RWPE2 (cell line): ENCODE results near the gene PLXND1.

ENCODE experiments used
- ATAC-seq: fragments of 200-7000 bp; cut with Tn5 transposase; 3 replicates; pipeline ENCODE4 v1.9.1; 2021; ENCODE audit warnings: low read depth
- DNase-seq: peaks from one replicate; pipeline ENCODE4 v3.0.0-alpha.2; 2020; ENCODE audit warnings: low spot score
- H3K27ac ChIP-seq: fragments of 450-650 bp; 2 replicates; pipeline ENCODE4 v1.5.1; 2017; ENCODE audit warnings: mild to moderate bottlenecking; ENCODE audit not compliant: poor library complexity, severe bottlenecking
- H3K27me3 ChIP-seq: fragments of 250-450 bp; sonication (Bioruptor Pico); 2 replicates; pipeline ENCODE4 v1.5.1; 2021; ENCODE audit warnings: mild to moderate bottlenecking, moderate library complexity; ENCODE audit not compliant: insufficient read depth, poor library complexity, severe bottlenecking
- H3K36me3 ChIP-seq: fragments of 250-450 bp; sonication (Bioruptor Pico); 2 replicates; pipeline ENCODE4 v1.5.1; 2020; ENCODE audit warnings: low read depth, mild to moderate bottlenecking, moderate library complexity
- H3K4me1 ChIP-seq: fragments of 250-450 bp; sonication (Bioruptor Pico); 2 replicates; pipeline ENCODE4 v1.5.1; 2021; ENCODE audit warnings: mild to moderate bottlenecking, moderate library complexity; ENCODE audit not compliant: insufficient read depth, poor library complexity, severe bottlenecking
- H3K4me3 ChIP-seq: fragments of 250-450 bp; sonication (Bioruptor Pico); 2 replicates; pipeline ENCODE4 v1.5.1; 2021; ENCODE audit warnings: mild to moderate bottlenecking, moderate library complexity; ENCODE audit not compliant: severe bottlenecking
- H3K9me3 ChIP-seq: fragments of 250-450 bp; sonication (Bioruptor Pico); 2 replicates; pipeline ENCODE4 v1.5.1; 2021; ENCODE audit warnings: mild to moderate bottlenecking, moderate library complexity; ENCODE audit not compliant: severe bottlenecking
- TF ChIP-seq, protein P1 (sequence below): fragments of 450-650 bp; IDR thresholded peaks from one replicate; pipeline ENCODE4 v1.5.1; 2017; ENCODE audit warnings: mild to moderate bottlenecking, moderate library complexity; ENCODE audit not compliant: poor library complexity, severe bottlenecking

Gene PLXND1

DNA sequence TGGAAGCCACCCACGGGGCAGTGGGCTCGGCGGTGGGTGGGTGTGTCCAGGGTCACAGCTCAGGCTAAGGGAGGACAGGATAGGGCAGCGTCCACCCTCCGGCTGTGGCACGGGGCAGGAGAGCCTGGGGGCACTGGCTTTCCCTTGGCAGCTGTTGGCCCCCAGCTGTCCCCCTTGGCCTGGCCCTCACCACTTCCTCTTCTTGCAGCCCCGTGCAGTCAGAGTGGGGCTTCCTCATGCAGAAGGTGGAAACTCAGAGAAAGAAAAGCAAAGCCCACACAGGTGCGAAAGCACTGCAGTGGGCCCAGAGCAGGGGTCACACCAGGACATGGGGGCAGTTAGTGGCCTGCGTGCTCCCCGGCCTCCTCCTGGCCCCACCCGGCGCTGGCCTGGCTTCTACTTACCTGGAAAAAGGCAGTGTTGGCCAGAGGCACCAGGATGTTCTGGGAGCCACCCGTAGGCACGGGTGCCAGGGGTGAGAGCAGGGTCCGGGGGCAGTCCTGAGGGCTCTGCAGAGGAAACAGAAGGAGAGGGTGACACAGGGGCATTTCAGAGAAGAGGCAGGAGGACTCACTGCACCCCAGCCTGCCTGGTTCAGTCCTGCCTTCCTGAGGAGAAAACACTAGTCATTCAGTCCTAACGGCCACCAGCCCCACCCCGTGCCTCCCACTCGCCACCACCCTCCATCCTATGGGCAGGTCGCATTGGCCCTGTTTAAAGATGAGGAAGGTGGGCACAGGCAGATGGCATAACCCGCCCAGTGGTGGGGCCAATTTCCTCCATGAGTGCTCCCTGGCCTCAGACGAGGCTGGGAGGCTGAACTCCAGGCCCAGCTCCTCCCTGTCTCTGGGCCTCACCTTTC lies 28.3 kb downstream of the PLXND1 start:
- no peaks in the 10 kb centered on the region for H3K4me1 ChIP-seq
- no peak overlapping the region for H3K4me3 ChIP-seq
- no peaks in the 10 kb centered on the region for H3K36me3 ChIP-seq

DNA sequence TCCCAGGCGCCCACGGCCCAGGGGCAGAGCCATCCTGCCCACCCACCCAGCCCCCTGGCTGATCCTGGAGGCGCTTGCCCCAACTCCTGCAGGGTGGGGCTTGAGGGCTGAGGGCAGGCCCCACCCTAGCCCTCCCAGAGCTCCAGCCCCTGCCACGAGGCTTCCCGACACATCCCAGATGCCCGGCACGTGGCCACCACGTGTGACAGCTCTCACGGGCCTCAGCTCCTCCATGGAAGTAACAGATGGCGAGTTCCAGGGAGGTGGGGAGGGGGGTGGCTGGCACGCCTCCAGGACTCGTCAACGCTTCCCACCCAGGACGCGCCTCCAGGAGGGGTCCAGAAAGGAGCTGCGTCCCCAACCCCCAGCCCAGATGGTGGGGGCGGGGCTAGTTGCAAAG lies 29.1 kb downstream of the PLXND1 start:
- H3K27ac ChIP-seq, result no peak overlapping the region
- H3K36me3 ChIP-seq, result no peaks in the 10 kb centered on the region
- no peak overlapping the region for H3K4me3 ChIP-seq
- no peaks in the 10 kb centered on the region for H3K4me1 ChIP-seq
- no peaks in the 10 kb centered on the region for H3K9me3 ChIP-seq
- no peaks in the 10 kb centered on the region for H3K27me3 ChIP-seq
- DNase-seq, result no peak
- TF ChIP-seq, protein P1, sequence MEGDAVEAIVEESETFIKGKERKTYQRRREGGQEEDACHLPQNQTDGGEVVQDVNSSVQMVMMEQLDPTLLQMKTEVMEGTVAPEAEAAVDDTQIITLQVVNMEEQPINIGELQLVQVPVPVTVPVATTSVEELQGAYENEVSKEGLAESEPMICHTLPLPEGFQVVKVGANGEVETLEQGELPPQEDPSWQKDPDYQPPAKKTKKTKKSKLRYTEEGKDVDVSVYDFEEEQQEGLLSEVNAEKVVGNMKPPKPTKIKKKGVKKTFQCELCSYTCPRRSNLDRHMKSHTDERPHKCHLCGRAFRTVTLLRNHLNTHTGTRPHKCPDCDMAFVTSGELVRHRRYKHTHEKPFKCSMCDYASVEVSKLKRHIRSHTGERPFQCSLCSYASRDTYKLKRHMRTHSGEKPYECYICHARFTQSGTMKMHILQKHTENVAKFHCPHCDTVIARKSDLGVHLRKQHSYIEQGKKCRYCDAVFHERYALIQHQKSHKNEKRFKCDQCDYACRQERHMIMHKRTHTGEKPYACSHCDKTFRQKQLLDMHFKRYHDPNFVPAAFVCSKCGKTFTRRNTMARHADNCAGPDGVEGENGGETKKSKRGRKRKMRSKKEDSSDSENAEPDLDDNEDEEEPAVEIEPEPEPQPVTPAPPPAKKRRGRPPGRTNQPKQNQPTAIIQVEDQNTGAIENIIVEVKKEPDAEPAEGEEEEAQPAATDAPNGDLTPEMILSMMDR, result no peak
- ATAC-seq, result no peak

More for the DNA sequence above, 28.3 kb downstream of the PLXND1 start:
- TF ChIP-seq, protein P1, result no peak
- ATAC-seq (no peak), DNase-seq (no peak)
- Histone ChIP-seq H3K9me3 (no peaks in the 10 kb centered on the region), H3K27me3 (no peaks in the 10 kb centered on the region), H3K27ac (no peak overlapping the region)

GRCh38 chr3:129576514-129577352 lies 29.7 kb downstream of the PLXND1 start:
- Histone ChIP-seq H3K27ac (no peak overlapping the region), H3K4me3 (no peak overlapping the region), H3K4me1 (no peaks in the 10 kb centered on the region), H3K36me3 (no peaks in the 10 kb centered on the region), H3K27me3 (no peaks in the 10 kb centered on the region), H3K9me3 (no peaks in the 10 kb centered on the region)
- no peak for DNase-seq
- TF ChIP-seq, protein P1, result no peak
- no peak for ATAC-seq

DNA sequence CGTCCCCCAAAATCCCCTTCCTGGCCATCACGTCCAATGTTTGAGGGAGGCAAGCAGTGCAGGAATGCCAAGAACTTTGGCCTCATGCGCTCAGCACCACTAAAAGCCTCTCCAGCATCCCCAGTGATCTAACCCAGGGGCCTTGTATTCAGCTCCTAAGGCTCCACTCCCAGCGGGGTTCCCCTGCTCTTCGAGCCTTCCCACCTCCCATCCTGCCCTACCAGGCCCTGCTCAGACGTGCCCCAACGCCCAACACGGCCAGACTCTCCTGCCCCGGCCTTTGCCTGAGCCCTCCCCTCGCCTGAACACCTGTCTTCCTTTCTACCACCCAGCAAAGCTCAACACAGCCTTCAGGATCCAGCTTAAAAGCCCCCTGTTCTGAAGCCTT lies 30.5 kb downstream of the PLXND1 start:
- H3K36me3 ChIP-seq, result no peaks in the 10 kb centered on the region
- TF ChIP-seq, protein P1, result no peak
- ATAC-seq, result 0 out of 3 replicates have a peak, but pooled peaks have one; percentile 6

More for the DNA sequence above, 30.5 kb downstream of the PLXND1 start:
- no peak overlapping the region for H3K4me3 ChIP-seq
- no peaks in the 10 kb centered on the region for H3K9me3 ChIP-seq
- H3K4me1 ChIP-seq, result no peaks in the 10 kb centered on the region
- DNase-seq, result no peak
- no peaks in the 10 kb centered on the region for H3K27me3 ChIP-seq
- H3K27ac ChIP-seq, result no peak overlapping the region
